OCI-M2 (cell line): Measurements from ENCODE around the gene GABBR2.

ENCODE experiments used
- DNase-seq: peaks from one replicate; lab custom pipeline; 2025; ENCODE audit not compliant: unreplicated experiment; lab: John Stamatoyannopoulos, UW

Gene GABBR2

DNA sequence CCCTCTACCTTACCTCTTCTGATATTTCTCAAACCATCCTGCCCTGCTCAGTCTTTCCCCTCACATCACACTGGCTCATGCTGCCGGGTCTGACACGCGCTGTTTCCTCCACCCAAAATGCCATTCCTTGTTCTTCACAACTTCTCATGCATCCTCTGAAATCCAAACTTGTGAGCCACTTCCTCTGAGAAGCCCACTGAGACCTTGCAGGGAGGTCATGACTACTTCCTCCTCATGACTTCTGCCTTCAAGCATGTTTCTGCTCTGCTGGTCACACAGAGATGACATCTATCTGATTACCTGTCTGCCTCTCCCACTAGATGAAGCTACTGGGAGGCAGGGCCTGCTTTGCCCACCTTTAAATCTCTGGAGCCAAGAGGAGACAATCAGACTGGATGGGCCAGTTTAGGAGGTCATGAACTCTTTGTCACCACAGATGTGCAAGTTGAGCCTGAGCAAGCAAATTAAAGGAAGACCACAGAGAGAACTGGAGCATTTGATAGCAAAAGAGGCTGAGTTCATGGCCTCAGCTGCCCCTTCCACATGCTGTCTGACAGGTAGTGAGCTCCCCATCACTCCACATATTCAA is 333.5 kb downstream of the GABBR2 start:
- no peak for DNase-seq

DNA sequence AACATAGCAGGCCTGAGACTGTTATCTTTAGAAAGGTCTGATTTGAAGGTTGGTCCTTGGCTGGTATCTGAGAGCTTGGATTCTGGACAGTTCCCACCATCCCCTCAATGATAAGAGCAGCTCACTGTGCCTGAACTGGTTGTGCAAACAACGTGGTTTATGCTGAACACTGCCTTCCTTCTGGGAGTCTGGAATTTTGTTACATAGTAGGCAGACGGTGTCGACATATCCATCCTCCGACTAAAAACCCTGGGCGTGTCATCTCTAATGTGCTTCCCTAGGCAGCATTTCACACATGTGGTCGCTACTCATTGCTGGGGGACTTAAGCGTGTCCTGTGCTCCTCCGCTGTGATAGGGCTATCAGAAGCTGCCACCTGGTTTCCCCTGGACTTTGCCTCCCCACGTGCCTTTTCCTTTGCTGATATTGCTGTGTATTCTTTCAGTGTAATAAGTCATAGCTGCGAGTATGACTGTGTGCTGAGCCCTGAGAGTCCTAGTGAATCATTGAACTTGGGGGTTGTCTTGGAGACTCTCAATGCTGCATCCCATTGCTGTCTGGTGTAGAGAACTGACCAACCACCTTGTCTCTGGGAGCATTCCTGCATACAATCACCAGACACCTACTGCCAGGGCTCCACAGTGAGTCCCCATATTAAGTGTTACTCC is 334.2 kb downstream of the GABBR2 start:
- no peak for DNase-seq

DNA sequence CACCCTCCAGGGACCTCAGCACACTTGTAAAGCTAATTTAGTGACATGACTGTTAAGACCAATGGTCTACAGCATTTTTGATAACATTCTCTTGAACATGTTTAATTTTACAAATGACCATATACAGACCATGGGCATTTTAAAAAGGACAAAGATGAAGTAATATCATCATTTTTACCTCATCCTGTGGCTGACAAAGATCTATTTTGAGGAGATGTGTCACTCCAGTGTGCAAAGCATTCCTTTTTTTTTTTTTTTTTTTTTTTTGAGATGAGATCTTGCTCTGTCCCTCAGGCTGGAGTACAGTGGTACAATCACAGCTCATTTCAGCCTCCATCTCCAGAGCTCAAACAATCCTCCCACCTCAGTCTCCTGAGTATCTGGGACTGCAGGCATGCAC is 335.1 kb downstream of the GABBR2 start:
- DNase-seq: no peak

DNA sequence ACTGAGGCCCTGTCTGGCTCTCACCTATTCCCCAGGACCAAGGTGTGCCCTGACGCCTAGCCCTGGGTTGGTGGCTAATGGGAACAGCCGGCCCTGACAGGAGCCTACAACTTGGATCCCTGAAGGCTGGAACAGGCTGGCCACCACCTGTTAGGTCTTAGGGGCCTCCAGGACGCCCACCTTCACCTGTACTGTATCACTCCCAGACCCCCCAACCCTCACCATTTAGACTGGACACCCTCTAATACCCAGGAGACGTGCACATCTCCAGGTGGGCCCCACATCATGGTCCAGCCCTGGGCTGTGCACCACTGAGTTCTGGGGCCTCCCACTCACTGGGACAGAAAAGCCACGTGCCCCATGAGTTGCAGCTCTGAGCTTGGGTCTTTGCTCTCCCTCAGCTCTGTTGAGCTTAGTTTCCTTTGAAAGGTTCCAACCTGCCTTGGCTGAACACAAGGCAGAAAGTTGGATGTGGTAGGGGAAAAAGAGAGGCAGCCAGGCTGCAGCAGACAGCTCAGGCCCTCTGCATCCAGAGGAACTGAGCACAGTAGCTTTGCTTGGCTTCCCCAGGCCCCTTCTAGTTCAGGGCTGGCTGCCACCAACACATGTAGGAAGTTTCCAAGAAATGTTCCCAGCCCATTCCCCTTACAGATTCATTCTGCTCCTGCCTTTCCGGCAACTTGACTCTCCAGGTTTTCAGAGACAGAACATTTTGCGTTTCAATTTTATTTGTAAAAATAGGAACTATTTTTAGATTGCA is 336.5 kb downstream of the GABBR2 start:
- no peak for DNase-seq

DNA sequence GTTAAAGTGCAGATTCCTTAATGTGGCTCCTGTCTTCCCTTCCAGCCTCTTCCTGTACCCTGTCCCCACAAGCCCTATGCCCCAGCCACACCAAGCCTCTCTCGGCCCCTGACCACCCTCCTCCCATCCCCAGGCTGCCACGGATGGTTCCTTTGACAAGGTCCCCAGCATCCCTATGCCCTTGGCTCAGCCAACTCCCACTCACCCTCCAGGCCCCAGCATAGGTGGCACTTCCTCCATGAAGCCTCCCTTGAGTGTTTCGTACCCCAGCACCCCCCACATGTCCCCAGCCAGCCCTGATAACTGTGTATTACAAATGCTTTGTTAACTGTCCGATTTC is 337.8 kb downstream of the GABBR2 start:
- DNase-seq: no peak

DNA sequence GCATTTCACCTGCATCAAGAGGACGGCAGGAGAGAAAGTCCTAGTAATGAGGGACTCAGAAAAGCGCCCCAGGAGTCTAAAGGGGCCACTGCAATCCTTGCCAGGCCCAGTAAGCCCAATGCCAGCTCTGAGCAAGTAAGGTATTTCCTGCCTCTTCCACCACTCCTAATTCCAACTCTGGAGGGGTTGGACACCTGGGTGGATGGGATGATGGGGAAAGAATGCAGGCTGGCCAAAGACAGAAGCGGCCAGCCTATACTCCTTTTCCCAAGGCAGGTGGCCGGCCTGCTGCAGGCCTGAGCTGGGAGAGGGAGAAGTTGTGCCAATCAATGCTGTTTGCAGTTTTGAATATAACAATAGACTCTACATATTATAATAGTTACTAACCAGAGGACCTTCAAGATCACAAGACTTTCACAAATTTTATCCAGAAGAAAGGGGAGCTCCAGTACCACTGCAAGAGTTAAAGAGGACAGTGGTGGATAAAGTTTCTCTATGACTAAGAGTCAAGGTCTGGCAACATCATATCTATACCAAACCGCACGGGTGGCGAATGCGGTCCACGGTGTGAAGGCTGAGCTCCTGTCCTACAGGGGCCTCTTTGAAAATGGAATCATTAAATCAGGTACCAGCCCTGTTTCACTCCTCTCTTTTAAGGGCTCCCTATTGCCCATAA is 338.3 kb downstream of the GABBR2 start:
- DNase-seq: no peak

DNA sequence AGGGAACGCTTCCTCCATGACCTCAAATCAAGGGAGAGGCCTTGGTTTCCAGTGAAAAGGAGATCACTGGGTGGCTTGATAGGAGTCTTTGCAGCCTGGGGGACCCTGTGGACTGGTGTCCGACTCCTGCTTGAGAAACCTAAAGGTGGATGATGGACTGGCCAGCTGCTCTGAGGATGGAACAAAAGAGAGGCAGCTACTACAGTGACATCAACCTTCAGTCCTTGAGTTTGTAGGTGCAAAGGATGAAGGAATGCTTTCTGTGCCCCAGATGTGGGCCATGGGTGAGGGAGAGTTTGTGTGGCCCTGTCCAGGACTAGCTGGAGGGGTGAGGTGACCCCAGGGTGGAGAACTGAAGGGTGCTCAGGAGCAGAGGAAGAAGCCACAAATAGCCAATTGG is 338.8 kb downstream of the GABBR2 start:
- DNase-seq: no peak

DNA sequence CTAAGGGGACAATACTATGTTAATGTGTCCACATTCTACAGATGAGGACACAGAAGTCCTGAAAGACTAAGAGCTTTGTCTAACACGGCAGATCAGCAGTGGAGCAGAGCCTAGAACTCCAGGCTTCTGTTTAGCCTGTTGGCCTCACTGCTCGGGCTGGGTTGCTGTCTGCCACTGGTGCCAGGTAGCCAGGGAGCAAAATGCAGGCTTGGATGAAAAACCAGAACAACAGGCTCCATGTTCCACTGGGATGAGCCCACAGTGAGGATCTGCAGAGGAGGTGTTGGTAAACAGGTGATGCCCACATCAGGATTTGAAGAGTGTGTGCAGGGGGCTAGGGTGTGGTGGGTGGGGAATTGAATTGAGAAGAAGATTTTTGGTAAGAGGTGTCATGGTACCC is 339.3 kb downstream of the GABBR2 start:
- DNase-seq: no peak

DNA sequence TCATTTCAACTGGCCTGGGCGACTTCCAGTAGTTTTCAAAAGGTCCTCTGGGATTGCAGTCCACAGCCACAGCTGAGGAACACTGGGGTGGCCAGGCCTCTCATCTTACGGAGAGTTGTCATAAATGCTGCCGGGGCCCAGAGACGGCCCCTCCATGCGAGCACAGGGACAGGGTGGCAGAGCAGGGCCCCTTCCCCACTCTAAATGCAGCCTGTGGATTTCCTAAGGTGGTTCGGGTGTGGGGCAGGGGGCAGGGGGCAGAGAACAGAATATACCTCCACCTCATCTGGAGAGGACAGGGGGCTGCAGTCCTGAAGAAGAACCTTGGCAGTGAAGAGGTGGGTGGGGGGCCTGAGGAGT is 339.7 kb downstream of the GABBR2 start:
- DNase-seq: no peak

DNA sequence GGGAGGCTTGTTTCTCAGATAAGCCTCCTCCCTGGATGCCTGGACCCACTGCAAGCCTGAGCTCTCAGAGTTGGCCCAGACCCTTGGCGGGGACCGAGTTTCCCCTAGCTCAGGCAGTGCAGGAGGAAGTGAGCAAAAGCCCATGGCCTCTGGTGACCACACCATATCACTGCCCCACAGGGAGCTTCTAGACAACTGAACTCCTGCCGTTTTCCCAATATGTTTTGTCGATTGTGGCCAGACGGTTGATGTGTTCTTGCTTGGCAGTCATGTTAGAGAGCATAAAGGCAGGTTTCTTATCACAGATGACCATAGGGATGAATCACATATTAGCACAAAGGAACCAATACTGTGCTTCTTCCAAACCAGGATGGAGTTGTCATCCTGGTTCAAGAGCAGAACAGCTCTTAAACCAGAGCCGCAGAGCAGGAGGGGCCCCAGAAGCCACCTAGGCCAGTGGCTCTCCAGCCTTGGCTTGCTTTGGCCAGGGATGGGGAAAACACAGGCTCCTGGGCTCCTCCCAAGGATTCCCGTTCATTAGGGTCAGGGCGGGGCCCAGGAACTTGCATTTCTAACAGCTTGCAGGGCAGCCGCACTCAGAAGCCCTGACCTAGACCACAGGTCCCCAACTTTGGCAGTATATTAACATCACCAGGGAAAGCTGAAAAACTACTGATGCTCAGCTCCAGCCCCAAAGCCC is 340.2 kb downstream of the GABBR2 start:
- DNase-seq: no peak

DNA sequence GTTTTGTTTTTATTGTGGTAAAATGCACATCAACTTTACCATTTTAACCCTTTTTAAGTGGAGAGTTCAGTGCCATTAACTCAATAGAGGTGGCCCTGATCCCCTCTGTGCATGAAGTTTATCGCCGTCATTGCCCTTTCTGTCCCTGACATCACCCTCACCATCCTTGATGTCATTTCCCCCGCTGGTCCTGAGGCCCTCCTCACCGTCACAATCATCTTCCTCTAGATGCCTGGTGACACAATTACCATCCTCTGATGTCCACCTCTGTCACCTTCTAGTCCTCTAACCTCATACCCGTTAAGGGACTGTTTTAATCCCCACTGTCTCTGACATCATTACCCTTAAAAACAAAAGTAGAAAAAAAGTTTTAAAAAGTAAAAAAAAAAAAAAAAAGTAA is 340.8 kb downstream of the GABBR2 start:
- no peak for DNase-seq

DNA sequence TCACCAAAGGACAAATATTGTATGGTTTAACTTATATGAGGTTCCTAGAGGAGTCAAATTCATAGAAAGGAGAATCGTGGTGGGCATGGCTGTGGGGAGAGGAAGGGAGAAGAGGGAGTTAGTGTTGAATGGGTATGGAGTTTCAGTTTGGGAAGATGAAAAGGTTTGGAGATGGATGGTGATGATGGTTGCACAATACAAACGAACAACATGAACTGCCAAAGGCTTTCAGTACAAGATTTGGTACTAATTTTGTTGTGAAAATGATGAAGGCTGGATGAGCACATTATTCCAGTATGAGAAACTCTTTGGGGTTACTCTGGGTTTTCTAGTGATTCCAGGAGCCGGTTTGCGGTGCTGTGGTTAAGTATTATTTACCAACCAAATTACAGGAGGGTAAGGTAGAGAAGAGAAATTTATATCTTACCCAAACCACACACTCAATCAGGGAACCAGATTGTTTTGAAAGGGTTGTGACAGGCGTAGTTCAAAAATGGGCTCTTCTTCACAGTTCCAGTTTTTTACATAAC is 341.3 kb downstream of the GABBR2 start:
- DNase-seq: no peak

DNA sequence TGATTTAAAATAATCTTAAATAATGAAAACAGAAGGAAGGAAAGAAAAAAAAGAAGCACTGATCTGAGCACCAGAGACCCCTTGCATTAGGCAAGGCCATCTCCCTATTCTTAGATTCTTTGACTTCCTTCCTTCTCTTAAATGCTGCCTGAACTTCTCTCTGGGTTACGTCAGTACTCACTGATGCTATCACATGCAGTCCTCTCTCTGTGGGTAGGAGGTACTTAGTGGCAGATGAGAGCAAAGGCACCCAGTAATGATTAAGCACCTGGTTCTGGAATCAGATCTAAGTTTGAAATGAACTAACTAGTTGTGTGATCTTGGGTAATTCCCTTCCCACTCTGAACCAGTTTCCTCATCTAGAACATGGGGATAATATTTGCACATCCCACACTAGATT is 343.0 kb downstream of the GABBR2 start:
- no peak for DNase-seq

DNA sequence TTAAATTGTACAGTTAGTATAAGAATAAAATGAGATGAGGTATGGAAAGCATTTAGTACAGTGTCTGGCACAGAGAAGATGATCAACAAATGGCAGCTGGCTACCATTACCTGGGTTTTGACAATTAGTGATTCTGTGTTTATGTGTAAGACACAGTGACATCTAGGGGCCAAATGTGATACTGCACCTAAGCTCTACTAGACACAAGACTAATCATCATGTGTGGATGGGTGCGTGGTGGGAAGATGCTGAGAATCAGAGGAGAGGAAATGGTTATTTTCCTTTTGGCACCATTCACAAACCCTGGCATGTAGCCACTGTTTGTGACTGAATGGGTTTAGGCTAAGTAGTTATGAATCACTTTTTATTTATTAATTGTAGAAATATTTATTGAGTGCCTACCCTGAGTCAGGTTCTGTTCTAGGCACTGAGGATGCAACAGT is 343.5 kb downstream of the GABBR2 start:
- no peak for DNase-seq

DNA sequence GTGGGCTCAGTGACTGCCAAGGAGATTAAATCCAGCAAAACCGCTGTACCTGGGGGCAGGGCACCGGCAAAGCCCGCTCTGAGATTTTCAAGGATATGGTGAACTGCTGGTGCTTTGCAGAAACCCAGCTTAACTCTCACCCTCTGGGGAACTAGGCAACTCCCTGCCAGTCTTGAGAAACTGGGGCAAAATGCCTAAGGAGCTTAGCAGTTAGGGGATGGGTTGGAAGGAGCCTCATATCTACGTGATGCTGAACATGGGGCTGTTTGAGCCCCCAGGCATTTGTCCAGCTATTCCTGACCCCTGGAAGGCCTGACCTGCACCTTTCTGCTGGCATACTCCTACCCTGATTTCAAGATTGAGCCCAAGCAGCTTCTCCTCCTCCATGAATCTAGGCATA is 344.6 kb downstream of the GABBR2 start:
- DNase-seq: no peak

DNA sequence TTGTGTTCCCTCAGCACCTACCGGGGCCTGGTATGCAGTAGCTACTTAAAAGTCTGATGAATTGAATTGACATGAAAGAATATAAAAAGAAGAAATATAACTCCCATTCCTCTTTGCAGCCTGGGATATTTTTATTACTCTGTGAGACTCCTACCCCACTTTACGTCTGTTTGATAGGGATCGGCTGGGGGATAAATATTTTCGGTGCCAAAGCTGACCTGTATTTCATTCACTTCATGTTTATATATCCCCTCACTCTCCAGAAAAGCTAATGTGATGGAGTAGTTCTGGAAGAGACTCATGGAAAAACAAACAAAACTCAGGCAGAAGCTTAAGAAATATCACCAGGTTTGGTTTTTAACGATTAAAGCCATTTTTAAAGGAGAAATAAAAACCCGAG is 345.1 kb downstream of the GABBR2 start:
- DNase-seq: no peak

DNA sequence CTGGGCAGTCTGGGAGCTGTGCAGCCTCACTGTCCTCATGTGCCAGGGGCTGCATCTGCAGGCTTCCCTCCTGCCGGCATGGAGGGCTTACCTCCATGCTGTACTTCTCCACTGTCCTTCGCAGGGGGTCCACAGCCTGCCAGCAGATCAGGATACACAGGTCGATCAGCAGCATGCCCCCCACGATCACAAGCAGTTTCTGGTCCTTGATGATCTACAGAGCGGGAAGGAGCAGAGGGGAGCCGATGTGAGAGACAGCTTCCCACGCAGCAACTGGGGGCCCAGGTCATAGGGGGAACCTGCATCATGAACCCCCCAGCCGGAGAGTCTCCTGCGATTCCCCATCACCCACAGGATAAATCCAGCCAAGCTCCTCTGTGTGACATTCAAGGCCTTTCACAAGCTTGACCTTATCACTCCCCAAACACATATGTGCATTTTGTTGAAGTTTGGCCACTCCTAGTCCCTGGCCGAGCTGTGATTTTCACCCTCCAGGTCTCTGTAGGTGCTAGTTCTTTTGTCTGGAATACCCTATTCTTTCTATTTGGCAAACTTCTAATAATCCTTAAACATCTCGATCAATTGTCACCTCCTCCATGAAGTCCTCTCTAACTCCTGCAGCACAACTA is 346.0 kb downstream of the GABBR2 start:
- DNase-seq: no peak

DNA sequence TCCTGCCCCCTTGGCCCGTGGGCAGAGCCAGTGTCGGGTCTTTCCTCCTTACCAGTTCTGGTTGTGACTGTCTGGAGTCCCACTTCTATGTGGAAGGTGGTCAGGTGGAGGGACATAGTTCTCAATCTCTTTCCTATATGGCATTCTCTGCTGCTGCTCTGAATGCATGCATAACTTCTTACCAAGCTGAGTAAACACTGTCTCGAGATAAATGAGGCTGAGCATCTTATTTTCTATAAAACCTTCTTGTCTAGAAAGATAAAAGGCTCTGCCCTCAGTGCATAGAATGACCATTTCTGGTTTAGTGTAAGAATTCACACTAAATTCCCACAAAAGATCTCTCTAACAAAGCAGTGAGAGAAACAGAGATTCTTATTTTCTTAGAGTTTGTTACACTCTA is 347.1 kb downstream of the GABBR2 start:
- DNase-seq: no peak

DNA sequence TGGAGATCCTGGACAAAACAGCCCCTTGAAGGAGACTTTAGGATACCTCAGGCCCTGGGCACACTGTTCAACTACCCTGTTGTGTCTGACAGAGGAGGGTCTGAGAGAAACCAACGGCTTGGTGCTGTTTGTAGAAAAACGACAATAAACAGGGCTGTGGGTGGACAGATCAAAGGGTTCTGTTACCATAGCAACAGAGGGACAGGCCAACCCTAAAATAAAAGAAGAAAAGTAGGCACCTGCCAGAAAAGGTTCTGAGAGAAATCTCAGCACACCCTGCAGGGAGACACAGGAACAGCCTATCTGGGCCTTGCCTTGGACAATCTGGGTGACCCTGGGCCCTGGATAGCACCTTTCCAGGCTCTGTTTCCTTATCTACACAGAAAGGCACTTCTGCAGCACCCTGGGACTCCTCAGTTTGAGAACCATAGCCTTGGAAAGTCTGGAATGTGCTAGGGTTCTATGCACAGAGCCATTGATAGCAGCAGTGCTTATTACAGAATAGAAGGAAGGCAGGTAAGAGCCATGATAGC is 348.5 kb downstream of the GABBR2 start:
- no peak for DNase-seq

DNA sequence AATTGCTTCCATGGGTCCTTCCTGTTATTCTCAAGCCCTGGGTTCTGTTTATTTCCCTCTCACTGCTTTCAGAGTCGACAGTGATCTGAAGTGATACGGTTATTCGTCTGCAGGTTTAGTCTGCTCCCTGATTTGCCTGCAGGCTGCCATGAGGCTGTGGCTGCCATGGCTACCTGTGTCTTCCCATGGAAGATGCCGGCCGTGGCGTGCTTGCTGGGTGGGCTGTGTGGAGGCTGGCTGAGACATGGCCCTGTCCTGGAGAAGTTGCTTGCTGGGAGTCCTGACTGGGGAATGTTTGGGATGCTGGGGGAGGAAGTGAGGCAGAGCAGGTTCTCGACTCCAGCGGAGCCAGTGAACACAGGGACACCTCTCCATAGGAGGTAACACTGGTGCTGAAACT is 349.2 kb downstream of the GABBR2 start:
- no peak for DNase-seq
